Stimulated activated CD8-positive, alpha-beta memory T cell treated with anti-CD3 and anti-CD28 coated beads, Interleukin-4, amount 100 ng/mL, for 48 hours (primary cell): ENCODE results near the gene ELAPOR1.
A peak's percentile ranks its signal among the peaks of the same experiment; 100 is the strongest.

ENCODE experiments used
- DNase-seq: peaks from one replicate; pipeline ENCODE4 v3.0.0-alpha.2; 2020

The ELAPOR1 gene

GRCh38 chr1:109113590-109114341 is at the start of gene ELAPOR1:
Gene ELAPOR1, plus strand, starts transcription at chr1:109114115. Its CDS starts 69 bp downstream, at chr1:109114184.
- peak; percentile 81 for DNase-seq

GRCh38 chr1:109065137-109065536 is 48.8 kb upstream of the ELAPOR1 start:
- DNase-seq, result no peak

- no peak for DNase-seq
These were observed 46.0 kb upstream of the ELAPOR1 start for GRCh38 chr1:109067883-109068282.

GRCh38 chr1:109069294-109069693 is 44.6 kb upstream of the ELAPOR1 start:
- DNase-seq, result no peak

- DNase-seq, result peak; percentile 93
These were observed 38.1 kb upstream of the ELAPOR1 start, which contains the start of gene TAF13 for GRCh38 chr1:109075531-109076490. Gene TAF13, minus strand, starts transcription at chr1:109076003. Its CDS starts 56 bp downstream, at chr1:109075947.

GRCh38 chr1:109078317-109078716 is 35.6 kb upstream of the ELAPOR1 start:
- no peak for DNase-seq

GRCh38 chr1:109079240-109079622 is 34.7 kb upstream of the ELAPOR1 start:
- DNase-seq, result no peak

- no peak for DNase-seq
These were observed 33.4 kb upstream of the ELAPOR1 start for GRCh38 chr1:109080441-109081082.

- DNase-seq, result no peak
These were observed 30.4 kb upstream of the ELAPOR1 start for GRCh38 chr1:109083501-109083900.

- DNase-seq, result no peak
These were observed 30.0 kb upstream of the ELAPOR1 start for GRCh38 chr1:109083923-109084322.

GRCh38 chr1:109084563-109085517 is 29.1 kb upstream of the ELAPOR1 start:
- no peak for DNase-seq

GRCh38 chr1:109089242-109090015 is 24.5 kb upstream of the ELAPOR1 start:
- DNase-seq, result peak; percentile 66

GRCh38 chr1:109090196-109091077 is 23.5 kb upstream of the ELAPOR1 start, which contains the start of gene TMEM167B:
Gene TMEM167B, plus strand, starts transcription at chr1:109090764. Its CDS starts 109 bp downstream, at chr1:109090873.
- peak; percentile 88 for DNase-seq

- DNase-seq, result no peak
These were observed 22.7 kb upstream of the ELAPOR1 start for GRCh38 chr1:109091078-109091838.

- DNase-seq, result no peak
These were observed 22.1 kb upstream of the ELAPOR1 start for GRCh38 chr1:109091839-109092193.

GRCh38 chr1:109094377-109094803 is 19.5 kb upstream of the ELAPOR1 start:
- no peak for DNase-seq

GRCh38 chr1:109094871-109095270 is 19.0 kb upstream of the ELAPOR1 start:
- DNase-seq, result no peak

- DNase-seq, result no peak
These were observed 18.3 kb upstream of the ELAPOR1 start for GRCh38 chr1:109095631-109096030.

- no peak for DNase-seq
These were observed 17.8 kb upstream of the ELAPOR1 start for GRCh38 chr1:109096120-109096519.
